ENCODE measurements around the gene STARD8.

The STARD8 gene

DNA sequence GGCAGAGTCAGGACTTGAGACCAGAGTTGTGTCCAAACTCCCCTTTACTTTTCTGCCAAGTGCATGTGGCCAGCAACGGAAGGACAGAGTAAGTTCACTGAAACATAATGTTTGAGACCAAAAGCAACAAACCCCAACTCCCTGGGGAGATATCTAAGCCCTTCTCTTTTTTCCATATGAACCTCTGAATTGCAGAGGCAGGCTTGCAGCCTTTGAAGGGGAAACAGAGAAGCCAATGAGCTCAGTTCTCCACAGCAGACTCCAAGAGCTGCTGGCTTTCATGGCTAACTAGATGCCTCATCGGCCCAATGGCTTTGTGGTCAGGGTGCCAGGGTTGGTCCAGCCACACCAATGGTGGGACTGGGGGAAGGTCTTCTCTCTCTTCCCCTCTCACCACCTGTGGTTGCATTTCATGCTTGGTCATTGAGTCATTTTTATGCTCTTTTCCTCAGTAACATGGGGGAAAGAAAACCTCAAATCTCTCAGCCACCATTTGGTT, 34.0 kb downstream of the STARD8 start:
- Histone ChIP-seq H3K9me3 (no peaks in the 10 kb centered on the region), H3K4me3 (ENCODE audit: low read depth in 1 of 2, low read length in 1 of 2) (no peak overlapping the region), H3K27ac (peak overlapping the region; percentile 73), H3K36me3 (no peaks in the 10 kb centered on the region), H3K27me3 (no peaks in the 10 kb centered on the region), H3K4me1 (ENCODE audit: control insufficient read depth in 1 of 2, insufficient read depth in 1 of 2, low read depth in 1 of 2, low read length in 1 of 2) (peaks cover 55 to 69% of the 10 kb centered on the region in 2 experiments)
- TF ChIP-seq, protein P1, sequence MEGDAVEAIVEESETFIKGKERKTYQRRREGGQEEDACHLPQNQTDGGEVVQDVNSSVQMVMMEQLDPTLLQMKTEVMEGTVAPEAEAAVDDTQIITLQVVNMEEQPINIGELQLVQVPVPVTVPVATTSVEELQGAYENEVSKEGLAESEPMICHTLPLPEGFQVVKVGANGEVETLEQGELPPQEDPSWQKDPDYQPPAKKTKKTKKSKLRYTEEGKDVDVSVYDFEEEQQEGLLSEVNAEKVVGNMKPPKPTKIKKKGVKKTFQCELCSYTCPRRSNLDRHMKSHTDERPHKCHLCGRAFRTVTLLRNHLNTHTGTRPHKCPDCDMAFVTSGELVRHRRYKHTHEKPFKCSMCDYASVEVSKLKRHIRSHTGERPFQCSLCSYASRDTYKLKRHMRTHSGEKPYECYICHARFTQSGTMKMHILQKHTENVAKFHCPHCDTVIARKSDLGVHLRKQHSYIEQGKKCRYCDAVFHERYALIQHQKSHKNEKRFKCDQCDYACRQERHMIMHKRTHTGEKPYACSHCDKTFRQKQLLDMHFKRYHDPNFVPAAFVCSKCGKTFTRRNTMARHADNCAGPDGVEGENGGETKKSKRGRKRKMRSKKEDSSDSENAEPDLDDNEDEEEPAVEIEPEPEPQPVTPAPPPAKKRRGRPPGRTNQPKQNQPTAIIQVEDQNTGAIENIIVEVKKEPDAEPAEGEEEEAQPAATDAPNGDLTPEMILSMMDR (IDR thresholded peaks at IDR 0.05) = no peak

DNA sequence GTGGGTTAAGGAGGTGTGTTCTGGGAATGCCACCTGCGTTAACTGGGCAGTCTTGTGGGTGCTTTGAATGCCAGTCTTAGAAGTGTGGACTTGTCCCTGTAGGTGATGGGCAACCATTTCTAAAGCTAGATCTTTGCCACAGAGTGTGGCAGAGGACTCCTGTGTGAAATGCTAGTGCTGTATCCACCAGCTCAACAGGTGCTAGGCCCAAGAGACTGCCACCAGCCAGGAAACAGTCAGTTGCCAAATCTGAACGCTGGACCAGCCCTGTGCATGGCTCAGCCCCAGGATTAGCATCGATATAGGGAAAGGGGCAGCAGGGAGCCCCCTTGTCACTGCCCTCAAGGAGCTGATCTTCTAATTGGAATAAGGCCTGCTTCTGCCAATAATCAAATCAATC, 35.3 kb downstream of the STARD8 start:
- Histone ChIP-seq H3K27ac (no peak overlapping the region), H3K27me3 (no peaks in the 10 kb centered on the region), H3K36me3 (no peaks in the 10 kb centered on the region), H3K9me3 (no peaks in the 10 kb centered on the region), H3K4me3 (ENCODE audit: low read depth in 1 of 2, low read length in 1 of 2) (no peak overlapping the region), H3K4me1 (ENCODE audit: control insufficient read depth in 1 of 2, insufficient read depth in 1 of 2, low read depth in 1 of 2, low read length in 1 of 2) (peaks cover 55 to 72% of the 10 kb centered on the region in 2 experiments)
- TF ChIP-seq, protein P1 (IDR thresholded peaks at IDR 0.05) = no peak

DNA sequence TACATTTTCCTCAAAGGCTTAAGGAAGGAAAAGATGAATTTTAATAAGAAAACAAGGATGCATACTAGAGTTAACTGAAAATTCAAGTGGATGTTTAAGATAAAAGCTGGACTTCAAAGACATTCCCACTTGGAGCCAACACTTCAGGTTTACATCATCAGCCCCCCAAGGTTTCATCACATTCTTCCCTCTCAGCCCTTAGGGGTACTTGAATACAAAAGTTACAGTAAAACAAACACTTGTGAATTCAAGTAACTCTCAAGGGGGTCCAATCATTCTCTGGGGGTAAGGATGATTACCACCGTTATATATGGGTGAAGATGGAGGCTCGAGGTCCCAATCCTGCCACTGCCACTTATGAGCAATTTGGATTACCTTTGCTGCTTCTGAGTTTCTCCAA, 36.1 kb downstream of the STARD8 start:
- H3K4me1 ChIP-seq (ENCODE audit: control insufficient read depth in 1 of 2, insufficient read depth in 1 of 2, low read depth in 1 of 2, low read length in 1 of 2) = peaks cover 55 to 68% of the 10 kb centered on the region in 2 experiments
- TF ChIP-seq, protein P1 (IDR thresholded peaks at IDR 0.05) = no peak

DNA sequence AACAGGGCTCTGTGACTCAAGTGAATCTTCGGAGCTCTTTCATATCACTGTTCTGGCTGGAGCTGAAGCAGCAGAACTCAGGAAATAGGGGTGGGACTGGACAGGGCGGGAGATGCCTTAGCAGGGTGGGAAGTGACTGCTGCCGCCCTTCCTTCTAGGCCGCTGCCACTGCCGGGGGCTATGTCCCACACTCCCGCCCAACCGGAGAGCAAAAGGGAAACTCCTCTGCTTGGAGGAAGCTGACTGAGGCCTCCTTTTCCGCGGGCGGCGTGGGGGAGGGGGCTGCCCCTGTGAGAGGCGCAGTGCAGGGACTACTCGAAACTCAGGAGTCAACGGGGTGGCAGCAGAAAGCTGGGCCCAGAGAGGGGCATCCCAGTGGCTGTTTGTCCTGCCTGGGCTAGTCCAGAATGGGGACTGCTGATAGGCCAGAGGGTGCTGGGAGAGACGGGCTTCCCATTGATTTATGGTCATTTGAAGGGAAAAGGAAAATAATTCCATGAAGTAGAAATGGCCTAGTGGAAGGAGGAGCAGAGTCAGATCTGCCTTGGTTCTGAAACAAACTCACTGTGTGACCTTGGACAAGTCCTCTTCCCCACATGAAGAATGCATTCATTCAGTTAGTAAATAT, 36.9 kb downstream of the STARD8 start:
- Histone ChIP-seq H3K27me3 (no peaks in the 10 kb centered on the region), H3K9me3 (no peaks in the 10 kb centered on the region), H3K4me3 (ENCODE audit: low read depth in 1 of 2, low read length in 1 of 2) (peak overlapping the region; percentile 38 to 43), H3K27ac (peak overlapping the region; percentile 65), H3K36me3 (no peaks in the 10 kb centered on the region), H3K4me1 (ENCODE audit: control insufficient read depth in 1 of 2, insufficient read depth in 1 of 2, low read depth in 1 of 2, low read length in 1 of 2) (peaks cover 54 to 64% of the 10 kb centered on the region in 2 experiments)
- TF ChIP-seq, protein P1 (IDR thresholded peaks at IDR 0.05) = no peak

More for the DNA sequence above, 36.1 kb downstream of the STARD8 start:
- no peaks in the 10 kb centered on the region for H3K27me3 ChIP-seq
- no peaks in the 10 kb centered on the region for H3K36me3 ChIP-seq
- H3K9me3 ChIP-seq = no peaks in the 10 kb centered on the region
- H3K4me3 ChIP-seq (ENCODE audit: low read depth in 1 of 2, low read length in 1 of 2) = no peak overlapping the region
- H3K27ac ChIP-seq = peak overlapping the region; percentile 65

DNA sequence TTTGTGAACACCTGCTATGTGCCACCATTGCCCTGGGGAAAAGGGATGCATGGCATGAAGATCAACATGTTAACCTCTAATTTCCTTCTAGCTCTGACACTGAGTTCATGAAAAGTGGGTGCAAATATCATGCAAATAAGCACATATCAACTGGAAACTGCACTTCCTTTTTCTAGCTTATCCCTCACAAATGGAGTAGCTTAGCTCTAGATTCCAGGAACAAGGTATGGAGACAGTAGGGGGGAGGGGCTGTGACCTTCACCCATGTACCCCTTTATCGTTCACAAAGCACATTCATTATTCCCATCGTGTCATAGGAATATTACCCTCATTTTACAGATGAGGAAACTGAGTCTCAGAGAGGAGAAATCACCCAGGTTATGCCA, 37.4 kb downstream of the STARD8 start:
- Histone ChIP-seq H3K4me1 (ENCODE audit: control insufficient read depth in 1 of 2, insufficient read depth in 1 of 2, low read depth in 1 of 2, low read length in 1 of 2) (peaks cover 49 to 59% of the 10 kb centered on the region in 2 experiments), H3K27me3 (no peaks in the 10 kb centered on the region), H3K27ac (peak overlapping the region; percentile 65), H3K9me3 (no peaks in the 10 kb centered on the region), H3K4me3 (ENCODE audit: low read depth in 1 of 2, low read length in 1 of 2) (peak overlapping the region in 1 of 2 experiments; percentile 43), H3K36me3 (no peaks in the 10 kb centered on the region)
- TF ChIP-seq, protein P1 (IDR thresholded peaks at IDR 0.05) = no peak

Data from neutrophil (primary cell).